ENCODE data around the gene SYCE1. TPM values are rescaled to one million over a fixed set of nuclear protein-coding genes. Genes with fewer than 3 reads are reported as not detected.

Gene SYCE1
- total RNA-seq, 1 donor from 2014 or later = 0.27 TPM

DNA sequence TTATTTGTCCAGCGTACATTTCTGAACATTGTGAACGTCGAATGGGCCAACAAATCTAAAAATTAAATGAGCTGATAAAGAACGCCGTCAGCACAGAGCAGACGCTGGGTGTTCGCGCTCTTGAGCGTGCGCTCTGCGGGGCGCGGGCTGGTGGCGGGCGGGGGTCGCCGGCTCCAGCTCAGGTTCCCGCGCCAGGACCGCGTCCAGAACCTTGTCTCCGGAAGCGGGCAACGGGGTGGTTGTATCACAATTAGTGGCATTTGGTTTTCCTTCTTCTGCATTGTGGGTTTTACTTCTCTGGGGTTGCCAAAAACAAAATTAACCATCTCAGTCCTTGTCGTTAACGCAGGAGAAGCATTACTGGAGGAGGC is 35.8 kb downstream of the SYCE1 start:
- Mint-ChIP-seq H3K4me3 (ENCODE audit: unreplicated experiment) (no peak overlapping the region), H3K36me3 (ENCODE audit: low read depth) (peaks cover 14% of the 10 kb centered on the region), H3K9me3 (ENCODE audit: low read depth) (no peaks in the 10 kb centered on the region), H3K4me1 (ENCODE audit: low read depth) (no peaks in the 10 kb centered on the region), H3K27ac (ENCODE audit: unreplicated experiment) (no peak overlapping the region), H3K27me3 (ENCODE audit: low read depth) (no peaks in the 10 kb centered on the region)
- DNase-seq (ENCODE audit: low spot score) = no peak
- TF ChIP-seq, protein P1, sequence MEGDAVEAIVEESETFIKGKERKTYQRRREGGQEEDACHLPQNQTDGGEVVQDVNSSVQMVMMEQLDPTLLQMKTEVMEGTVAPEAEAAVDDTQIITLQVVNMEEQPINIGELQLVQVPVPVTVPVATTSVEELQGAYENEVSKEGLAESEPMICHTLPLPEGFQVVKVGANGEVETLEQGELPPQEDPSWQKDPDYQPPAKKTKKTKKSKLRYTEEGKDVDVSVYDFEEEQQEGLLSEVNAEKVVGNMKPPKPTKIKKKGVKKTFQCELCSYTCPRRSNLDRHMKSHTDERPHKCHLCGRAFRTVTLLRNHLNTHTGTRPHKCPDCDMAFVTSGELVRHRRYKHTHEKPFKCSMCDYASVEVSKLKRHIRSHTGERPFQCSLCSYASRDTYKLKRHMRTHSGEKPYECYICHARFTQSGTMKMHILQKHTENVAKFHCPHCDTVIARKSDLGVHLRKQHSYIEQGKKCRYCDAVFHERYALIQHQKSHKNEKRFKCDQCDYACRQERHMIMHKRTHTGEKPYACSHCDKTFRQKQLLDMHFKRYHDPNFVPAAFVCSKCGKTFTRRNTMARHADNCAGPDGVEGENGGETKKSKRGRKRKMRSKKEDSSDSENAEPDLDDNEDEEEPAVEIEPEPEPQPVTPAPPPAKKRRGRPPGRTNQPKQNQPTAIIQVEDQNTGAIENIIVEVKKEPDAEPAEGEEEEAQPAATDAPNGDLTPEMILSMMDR (IDR thresholded peaks at IDR 0.05) = no peak

DNA sequence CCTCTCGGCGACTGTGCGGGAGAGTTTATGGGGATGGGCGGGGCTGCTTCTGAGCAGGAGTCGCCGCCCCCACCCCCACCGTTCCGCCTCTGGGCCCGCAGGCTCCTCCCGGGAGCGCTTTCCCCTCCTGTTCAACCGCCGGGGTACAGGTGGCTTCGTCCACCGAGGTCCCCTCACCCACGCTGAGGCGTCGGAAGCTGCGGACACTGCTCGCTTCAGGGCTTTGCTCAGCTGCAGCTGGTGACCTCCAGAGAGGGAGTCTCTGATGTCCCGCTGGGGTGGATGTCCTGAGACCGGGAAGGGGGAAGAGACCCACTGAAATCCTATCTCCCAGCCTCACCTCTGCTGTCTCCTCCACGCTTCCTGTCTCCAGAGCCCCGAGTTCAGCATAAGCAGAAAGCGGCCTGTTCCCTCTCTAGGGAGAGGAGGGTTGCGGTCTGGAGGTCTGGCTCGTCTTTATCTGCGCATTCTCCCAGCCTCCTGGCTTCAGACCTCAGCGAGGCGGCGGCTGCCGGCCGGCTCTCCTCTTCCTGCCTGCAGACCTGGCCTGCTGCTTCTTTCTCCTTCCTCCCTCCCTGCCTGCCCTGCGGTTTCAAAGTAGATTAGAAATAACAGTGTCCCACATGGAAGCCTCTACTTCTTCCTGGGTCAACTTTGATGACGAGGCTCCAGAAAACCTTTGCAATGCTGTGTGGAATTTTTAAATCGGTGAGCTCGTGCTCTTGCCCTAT is 36.4 kb downstream of the SYCE1 start:
- Mint-ChIP-seq H3K27ac (ENCODE audit: unreplicated experiment) (no peak overlapping the region), H3K4me3 (ENCODE audit: unreplicated experiment) (no peak overlapping the region), H3K36me3 (ENCODE audit: low read depth) (peaks cover 14% of the 10 kb centered on the region), H3K27me3 (ENCODE audit: low read depth) (no peaks in the 10 kb centered on the region), H3K4me1 (ENCODE audit: low read depth) (no peaks in the 10 kb centered on the region), H3K9me3 (ENCODE audit: low read depth) (no peaks in the 10 kb centered on the region)
- DNase-seq (ENCODE audit: low spot score) = no peak
- TF ChIP-seq, protein P1 (IDR thresholded peaks at IDR 0.05) = no peak

DNA sequence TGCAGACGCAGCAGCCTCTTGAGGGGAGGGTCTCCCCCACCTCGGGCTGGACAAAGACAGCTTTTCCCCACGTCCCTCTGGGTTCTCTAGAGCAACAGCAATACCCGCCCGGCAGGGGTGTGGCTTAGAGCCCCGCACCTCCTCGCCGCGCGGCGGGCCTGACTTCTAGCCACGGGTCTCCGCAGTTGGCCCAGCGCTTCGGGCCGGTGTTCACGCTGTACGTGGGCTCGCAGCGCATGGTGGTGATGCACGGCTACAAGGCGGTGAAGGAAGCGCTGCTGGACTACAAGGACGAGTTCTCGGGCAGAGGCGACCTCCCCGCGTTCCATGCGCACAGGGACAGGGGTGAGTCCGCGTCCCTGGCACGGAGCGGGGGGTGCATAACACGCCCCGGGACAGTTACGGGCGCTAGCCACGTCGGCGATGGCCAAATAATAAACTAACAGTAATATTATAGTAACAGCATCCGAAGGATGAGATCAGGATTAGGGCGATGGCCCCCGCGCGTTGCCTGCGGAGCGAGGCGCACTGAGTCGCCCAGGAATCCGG is 37.0 kb downstream of the SYCE1 start:
- TF ChIP-seq, protein P1 (IDR thresholded peaks at IDR 0.05) = no peak
- no peak overlapping the region for H3K4me3 Mint-ChIP-seq (ENCODE audit: unreplicated experiment)
- H3K4me1 Mint-ChIP-seq (ENCODE audit: low read depth) = no peaks in the 10 kb centered on the region
- peaks cover 5% of the 10 kb centered on the region for H3K9me3 Mint-ChIP-seq (ENCODE audit: low read depth)
- H3K27ac Mint-ChIP-seq (ENCODE audit: unreplicated experiment) = no peak overlapping the region
- DNase-seq (ENCODE audit: low spot score) = no peak
- no peaks in the 10 kb centered on the region for H3K27me3 Mint-ChIP-seq (ENCODE audit: low read depth)
- H3K36me3 Mint-ChIP-seq (ENCODE audit: low read depth) = peaks cover 16% of the 10 kb centered on the region

GRCh38 chr10:133527771-133528271 is 37.6 kb downstream of the SYCE1 start:
- no peak for DNase-seq (ENCODE audit: low spot score)
- Mint-ChIP-seq H3K9me3 (ENCODE audit: low read depth) (peaks cover 9% of the 10 kb centered on the region), H3K27ac (ENCODE audit: unreplicated experiment) (no peak overlapping the region), H3K4me3 (ENCODE audit: unreplicated experiment) (no peak overlapping the region), H3K36me3 (ENCODE audit: low read depth) (peaks cover 14% of the 10 kb centered on the region), H3K27me3 (ENCODE audit: low read depth) (no peaks in the 10 kb centered on the region), H3K4me1 (ENCODE audit: low read depth) (no peaks in the 10 kb centered on the region)
- TF ChIP-seq, protein P1 (IDR thresholded peaks at IDR 0.05) = no peak

GRCh38 chr10:133526957-133527588 is 38.3 kb downstream of the SYCE1 start, which contains the start of gene CYP2E1:
CYP2E1 (plus strand) TSS chr10:133527363; CDS start chr10:133527396, 33 bp downstream.
- H3K4me3 Mint-ChIP-seq (ENCODE audit: unreplicated experiment) = no peak within 1 kb of the TSS
- H3K9me3 Mint-ChIP-seq (ENCODE audit: low read depth) = peaks cover 13% of the 10 kb centered on the region
- peaks cover 11% of the 10 kb centered on the region for H3K36me3 Mint-ChIP-seq (ENCODE audit: low read depth)
- H3K27me3 Mint-ChIP-seq (ENCODE audit: low read depth) = no peaks in the 10 kb centered on the region
- H3K27ac Mint-ChIP-seq (ENCODE audit: unreplicated experiment) = no peak within 1 kb of the TSS
- H3K4me1 Mint-ChIP-seq (ENCODE audit: low read depth) = no peaks in the 10 kb centered on the region
- TF ChIP-seq, protein P1 (IDR thresholded peaks at IDR 0.05) = no peak
- DNase-seq (ENCODE audit: low spot score) = no peak
